Left renal pelvis (tissue), 4 donors: ENCODE data around the gene MYRF. TPM values are rescaled to one million over a fixed set of nuclear protein-coding genes. Genes with fewer than 3 reads are reported as not detected.

Experiments used
- DNase-seq, 4 donors: peaks; one replicate each; pipeline ENCODE4 v3.0.0-alpha.2; 2013; ENCODE audit warnings: low read depth in 4 of 4, low spot score in 3 of 4
- polyA plus RNA-seq, 4 donors: library from polyadenylated mRNA; unstranded; fragments of 120-200 nt; gene quantifications; one replicate each; pipeline ENCODE4 v1.2.1, GENCODE V29; 2013; ENCODE audit not compliant: insufficient read length in 4 of 4

MYRF gene
- polyA plus RNA-seq, 4 donors = 7.9 to 26.7 (median 20.9) TPM

DNA sequence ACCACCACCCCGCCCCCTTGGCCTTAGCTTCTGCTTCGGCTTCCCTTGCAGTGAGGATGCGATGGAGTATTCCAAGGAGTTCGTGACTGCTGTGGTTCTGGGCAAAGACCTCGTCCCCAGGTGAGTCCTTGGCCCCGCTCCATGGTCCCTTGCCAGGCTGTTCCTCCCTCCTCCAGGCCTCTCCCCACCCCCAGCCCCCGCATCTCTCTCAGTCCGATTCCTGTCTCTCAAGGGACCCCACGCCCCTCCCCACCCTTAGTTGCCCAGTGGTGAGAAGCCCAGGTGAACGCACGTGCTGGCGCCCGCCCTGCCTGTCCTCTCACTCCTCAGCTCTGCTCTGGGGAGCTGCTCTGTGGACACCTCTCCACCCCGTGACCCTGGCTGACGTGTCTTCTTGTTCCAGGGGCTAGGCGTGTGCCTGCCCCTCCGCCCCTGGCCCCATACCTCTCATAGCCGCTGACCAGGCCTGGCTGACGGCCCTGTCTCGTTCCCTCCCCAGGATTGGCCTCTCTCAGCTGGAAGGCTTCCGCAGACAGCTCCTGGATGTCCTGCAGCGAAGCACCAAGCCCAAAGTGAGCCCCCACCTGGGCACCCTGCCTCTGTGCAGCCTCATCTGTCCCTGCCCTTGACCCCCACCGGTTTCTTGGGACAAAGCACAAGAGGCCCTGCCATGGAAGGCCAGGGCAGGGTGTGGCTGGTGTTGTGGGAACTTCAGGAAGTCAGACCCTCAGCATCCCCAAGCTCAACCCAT, 14.6 kb upstream of the MYRF start:
- DNase-seq = no peak

DNA sequence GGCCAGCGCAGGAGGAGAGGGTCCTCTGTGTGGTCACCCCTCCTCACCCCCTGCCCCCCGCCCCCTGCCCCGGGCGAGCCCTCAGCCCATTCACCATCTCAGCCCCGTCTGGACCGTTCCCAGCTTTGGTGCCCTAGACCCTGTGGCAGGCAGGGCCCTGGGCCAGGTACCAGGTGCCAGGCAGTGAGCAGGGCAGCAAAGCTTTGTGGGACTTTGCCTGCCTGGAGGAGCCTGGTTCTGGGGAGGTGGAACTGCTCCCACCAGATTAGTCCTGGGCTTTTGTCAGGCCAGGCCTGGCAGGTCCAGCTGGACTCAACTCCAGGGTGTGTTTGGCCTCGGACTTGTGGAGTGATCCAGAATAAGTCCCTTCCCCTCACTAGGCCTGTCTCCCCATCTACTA, 13.7 kb upstream of the MYRF start:
- no peak for DNase-seq

DNA sequence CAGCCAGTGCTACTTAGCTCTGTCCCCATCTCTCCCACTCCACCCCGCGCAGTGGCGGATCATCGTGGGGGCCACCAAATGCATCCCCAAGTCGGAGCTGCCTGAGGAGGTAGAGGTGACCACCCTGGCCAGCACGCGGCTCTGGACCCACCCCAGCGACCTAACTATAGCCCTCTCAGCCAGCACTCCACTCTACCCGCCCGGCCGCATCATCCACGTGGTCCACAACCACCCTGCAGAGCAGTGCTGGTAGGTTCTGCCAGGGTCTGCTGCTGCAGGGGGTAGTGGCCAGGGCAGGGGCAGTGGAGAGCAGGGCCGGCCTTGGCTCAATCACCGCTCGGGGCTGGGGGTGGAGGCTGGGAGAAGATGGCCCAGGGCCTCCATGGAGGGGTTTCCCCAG, 13.0 kb upstream of the MYRF start:
- DNase-seq = no peak

DNA sequence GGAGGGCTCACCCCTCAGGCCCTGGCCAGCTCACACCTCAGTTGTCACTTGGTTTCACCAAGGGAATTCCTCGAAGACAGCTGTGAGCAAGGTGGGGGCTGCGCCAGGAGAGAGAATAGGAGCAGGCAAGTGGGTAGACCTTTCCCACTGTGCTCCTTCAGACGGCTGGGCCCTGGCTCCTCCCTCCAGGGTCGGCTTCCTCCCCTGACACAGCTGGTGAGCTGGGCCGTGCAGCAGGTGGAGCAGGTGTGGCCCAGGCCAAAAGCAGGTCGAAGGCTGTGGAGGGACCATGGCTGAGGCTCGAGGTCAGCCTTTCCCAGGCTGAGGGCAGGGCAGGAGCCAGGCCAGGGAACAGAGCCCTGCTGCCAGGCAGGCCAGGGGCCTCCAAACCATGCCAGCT, 12.5 kb upstream of the MYRF start:
- DNase-seq = no peak

DNA sequence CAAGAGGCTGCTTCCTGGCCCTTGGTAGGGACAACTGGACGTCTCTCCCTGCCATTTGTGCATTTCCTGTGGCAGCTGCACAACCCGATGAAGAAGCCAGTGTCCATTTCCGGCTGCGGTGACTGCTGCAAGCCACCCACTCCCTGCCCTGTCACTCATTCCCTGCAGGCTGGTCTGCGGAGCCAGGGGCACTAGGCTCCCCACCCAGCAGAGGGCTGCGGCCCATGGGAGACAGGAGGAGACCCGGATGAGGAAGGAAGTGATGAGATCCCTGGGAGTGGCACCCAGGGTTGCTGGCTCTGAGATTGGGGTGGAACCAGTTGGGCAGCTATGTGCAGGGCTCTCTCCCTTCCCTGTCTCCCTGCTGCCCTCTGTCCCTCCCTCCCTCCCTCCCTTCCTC, 10.0 kb upstream of the MYRF start:
- no peak for DNase-seq

DNA sequence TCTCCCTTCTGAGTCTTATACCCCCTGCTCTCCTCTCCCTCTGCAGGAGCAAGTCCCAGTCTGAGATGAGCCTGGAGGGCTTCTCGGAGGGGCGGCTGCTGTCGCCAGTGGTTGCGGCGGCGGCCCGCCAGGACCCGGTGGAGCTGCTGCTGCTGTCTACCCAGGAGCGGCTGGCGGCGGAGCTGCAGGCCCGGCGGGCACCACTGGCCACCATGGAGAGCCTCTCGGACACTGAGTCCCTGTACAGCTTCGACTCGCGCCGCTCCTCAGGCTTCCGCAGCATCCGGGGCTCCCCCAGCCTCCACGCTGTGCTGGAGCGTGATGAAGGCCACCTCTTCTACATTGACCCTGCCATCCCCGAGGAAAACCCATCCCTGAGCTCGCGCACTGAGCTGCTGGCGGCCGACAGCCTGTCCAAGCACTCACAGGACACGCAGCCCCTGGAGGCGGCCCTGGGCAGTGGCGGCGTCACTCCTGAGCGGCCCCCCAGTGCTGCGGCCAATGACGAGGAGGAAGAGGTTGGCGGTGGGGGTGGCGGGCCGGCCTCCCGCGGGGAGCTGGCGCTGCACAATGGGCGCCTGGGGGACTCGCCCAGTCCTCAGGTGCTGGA, 8.8 kb upstream of the MYRF start:
- no peak for DNase-seq

DNA sequence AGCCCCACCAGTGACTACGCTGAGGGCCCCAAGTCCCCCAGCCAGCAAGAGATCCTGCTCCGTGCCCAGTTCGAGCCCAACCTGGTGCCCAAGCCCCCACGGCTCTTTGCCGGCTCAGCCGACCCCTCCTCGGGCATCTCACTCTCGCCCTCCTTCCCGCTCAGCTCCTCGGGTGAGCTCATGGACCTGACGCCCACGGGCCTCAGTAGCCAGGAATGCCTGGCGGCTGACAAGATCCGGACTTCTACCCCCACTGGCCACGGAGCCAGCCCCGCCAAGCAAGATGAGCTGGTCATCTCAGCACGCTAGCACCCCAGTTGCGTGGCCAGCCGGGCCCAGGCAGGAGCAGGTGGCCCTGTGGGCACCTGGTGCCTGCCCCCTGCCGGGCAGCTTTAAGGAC, 8.3 kb upstream of the MYRF start:
- no peak for DNase-seq

DNA sequence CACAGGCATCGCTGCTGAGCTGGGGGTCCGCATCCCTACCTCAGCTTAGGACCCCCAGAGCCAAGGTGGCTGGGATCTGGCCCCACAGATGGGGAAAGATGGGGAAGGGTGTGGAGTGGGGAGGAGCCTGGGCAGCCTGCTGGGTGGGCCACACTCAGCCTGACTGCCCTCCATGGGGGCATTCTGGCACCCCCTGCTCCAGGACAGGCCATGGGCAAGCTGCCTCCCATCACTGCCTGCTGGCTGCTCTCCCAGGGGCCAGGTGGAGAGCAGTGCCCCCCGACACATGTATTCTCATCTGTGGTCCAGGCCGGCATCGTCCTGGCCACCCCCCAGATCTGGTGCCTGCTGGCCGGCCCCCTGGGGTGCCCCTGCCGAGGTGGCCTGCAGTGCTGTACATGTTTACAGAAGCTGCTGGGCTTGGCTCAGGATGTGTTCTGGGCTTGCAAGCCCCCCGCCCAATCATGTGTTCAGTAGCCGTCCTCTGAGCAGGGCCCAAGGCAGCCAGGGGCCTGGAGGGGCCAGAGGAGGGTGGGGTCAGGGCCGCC, 7.8 kb upstream of the MYRF start:
- no peak for DNase-seq

DNA sequence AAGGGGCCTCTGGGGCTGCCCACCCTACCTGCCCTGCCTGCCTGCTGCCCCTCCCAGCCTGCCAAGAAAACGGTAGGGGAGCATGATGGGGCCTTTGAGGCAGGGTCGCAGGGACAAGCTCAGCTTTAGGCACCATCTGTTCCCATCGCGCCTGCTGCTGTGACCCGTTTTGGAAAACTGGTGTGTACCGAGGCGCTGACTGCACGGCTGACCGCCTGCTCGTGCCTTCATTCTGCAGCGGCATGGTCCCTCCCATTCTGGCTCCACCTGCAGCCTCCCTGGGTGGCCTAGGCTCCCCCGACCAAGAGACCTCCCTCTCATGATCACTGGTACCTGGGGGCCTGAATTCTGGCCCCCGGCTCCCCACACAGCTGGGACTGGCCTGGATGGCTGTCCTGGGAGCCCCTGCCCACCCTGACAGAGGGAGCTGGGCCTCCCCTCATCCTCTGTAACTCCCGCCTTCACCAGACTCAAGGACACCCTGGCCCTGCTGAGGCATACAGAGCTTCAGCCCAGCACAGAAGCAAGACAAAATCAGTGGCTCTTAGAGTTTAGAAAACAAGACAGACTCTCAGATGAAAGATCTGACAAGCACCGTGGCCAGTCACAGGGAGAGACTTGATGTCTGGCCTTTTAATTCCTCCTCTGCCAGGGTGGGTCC, 6.5 kb upstream of the MYRF start:
- DNase-seq = no peak

DNA sequence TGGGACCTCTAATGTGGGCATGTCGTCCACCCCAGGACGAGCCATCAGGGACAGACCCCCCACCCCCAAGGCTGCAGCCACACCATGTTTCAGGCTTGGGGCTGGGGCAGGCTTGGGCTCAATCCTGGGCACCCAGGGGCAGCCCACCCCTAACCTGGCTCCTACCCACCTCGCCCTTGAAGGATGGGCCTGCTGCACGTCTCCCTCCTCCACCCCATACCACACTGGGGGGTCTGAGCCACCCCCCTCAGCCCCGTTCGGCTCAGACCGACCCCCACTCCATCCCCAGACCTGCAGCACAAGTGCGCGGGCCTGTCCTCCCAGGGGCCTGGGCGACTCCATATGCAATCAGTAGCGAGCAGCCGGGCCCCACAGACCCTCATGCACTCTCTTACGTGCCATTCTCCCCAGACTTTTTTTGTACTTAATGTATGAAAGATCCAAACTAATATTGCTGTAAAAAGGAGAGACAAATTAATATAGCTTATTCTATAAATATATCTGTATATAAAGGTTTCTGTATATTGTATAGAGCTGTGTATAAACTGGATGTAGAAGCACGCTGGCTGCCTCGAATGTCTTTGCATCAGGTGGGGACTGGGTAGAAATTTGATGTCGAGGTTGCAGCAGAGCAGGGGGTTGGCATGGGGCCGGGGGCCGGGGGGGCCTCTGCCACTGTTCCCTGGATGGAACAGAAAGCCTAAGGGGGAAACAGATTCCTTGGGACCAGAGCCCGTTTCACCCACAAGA, 5.8 kb upstream of the MYRF start:
- DNase-seq = no peak

DNA sequence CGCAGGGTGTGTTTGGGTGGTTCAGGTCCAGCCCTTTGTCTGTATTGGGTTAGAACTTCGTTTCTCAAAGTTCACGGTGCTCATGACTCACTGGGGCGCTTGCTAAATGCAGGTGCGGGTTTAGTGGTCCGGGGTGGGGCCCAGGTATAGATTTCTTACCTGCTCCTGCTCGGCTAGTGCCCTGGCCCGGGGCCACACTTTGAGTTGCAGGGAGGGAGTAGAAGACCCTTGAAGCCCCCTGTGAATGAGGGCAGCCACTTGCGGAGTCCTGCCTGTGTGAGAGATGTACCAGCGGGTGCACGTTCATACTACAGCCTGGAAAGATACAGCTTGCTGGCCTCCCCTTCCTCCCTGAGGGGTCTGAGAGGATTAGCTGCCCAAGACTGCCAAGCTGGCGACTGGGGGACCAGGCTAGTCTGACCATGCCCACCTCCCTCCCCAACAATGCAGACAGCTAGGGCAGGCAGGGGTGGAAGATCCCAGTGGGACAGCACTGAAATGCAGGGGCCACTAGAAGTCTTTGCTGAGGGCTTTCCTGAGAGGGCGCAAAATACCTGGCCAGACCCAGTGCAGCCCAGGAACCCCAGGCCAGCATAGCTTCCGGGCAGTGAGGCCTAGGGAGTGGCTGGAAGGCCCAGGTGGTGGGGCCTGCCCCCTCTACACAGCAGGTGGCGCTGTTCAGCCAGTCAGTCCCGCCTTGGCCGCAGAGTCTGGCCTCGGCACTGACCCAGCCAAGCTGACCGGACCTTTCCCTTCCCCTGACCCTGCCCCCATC, 5.1 kb upstream of the MYRF start:
- DNase-seq = no peak

DNA sequence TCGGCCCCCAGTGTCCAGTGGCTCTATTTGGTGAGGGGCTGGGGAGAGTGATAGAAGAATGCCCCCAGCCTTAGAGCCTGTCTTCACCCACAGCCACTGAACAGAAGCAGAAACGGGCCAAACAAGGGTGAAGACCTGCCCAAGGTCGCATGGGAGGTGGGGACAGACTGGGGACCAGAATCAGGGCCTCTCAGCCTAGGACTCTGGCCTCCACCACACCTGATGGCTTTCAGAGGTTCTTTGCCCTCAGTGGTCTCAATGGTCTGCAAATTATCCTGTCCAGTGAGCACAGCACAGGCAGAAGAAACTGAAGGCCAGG, 4.5 kb upstream of the MYRF start:
- no peak for DNase-seq

DNA sequence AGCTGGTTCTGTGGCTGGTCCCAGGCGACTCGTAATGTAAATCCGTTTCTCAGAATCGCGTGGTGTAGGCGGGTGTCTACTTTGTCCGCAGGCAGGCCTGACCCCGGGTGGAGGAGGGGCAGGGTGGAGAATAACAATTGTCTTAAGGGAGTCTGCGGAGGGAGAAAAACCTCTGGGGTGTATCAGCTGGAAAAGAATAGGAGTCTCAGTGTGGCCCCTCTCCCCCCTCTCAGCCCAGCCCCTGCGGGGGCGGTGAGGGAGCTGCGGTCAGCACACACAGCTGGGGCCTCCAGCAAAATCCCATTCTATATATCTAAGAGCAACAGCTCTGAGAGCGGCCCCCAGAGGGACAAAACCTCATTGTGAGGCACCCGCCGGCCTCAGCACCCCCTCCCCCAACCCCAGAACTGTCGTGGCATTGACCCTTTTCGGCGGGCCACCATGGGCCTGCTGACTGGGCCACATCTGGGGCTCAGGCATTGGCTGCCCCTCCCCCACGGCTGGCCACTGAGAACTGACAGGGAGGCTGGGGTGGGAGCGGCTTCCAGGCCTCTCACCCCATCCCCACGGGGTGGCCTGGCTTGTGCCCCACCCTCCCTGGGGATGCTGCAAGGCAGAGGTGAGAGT, 2.7 kb upstream of the MYRF start:
- DNase-seq = no peak

DNA sequence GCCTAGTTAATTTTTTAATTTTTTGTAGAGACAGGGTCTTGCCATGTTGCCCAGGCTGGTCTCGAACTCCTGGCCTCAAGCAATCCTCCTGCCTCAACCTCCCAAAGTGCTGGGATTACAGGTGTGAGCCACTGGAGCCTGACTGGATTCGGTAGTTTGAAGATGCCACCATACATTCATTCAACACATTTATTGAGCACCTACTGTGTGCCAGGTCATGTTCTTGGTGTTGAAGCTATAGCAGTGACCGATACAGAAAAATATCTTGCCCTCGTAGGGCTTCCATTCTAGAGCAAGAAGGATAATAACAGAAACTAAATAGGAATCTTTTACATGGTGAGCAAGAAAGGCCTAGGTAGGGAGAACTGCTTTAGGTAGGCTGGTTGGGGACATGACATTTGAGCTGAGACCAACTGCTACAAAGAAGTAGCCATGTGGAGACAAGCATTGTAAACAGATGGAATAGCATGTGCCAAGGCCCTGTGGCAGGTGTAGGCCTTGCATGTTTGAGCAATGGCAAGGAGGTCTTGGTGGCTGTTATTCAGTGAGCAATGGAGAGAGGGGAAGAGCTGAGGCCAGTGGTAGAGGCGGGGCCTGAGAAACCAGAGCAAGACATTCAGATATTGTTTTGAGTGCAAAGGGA, 1.7 kb upstream of the MYRF start:
- no peak for DNase-seq

DNA sequence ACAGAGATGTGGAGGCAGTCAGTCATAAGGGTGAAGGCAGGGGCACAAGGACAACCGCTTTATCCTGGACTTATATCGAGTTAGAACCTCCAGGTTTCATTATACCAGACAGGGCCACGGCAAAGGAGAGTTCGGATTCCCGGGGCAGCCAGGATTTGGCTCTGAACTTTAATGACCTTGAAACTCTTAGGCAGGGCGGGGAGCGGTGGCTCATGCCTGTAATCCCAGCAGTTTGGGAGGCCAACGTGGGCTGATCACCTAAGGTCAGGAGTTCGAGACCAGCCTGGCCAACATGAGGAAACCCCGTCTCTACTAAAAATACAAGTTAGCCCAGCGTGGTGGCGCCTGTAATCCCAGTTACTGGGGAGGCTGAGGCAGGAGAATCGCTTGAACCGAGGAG, 1.1 kb upstream of the MYRF start:
- DNase-seq = no peak

DNA sequence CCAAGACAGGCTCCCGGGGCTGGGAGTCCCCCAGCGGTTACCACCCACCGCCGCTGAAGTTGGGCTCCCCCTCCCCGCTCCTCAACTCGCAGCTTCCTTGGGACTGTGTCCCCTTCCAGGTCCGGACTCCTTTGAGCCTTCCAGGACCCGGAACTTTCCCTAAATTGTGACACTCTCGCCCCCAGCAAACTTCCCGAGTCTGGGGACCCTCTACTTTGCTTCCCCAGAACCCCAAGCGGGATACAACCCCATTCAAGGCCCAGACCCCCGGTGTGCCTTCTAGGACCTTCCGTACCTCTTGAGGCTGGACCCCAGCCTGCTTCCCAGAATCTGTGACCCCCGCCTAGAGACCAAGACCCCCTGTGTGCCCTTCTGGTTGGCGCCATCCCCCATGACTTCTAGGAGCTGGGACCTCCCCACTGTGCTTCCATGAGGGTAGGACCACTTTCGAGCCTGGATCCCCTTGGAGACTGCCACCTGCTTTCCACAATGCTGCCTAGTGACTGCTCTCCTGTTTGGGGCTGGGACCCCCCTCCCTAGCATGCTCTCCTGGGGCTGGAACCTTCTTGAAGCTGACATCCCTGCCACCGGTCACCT, 587 bp downstream of the MYRF start:
- no peak for DNase-seq

DNA sequence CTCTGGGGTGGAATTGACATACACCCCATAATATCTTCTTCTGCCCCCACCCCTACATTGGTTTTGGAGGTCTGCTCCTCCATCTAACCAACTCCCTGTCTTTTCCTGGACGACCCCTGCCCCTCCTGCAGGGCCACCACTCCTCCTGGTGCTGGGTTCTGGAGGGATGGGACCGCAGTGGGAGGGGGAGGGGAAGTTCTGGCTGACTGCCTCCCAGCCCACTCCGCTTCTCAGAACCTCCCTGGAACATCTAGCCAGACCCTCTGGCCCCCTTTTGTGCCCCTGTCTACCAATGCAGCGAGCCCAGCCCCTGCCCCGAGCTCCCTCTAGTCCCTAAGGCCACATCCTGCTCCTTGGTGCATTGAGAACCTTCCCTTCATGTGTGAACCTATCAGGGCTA, 1.2 kb downstream of the MYRF start:
- no peak for DNase-seq

DNA sequence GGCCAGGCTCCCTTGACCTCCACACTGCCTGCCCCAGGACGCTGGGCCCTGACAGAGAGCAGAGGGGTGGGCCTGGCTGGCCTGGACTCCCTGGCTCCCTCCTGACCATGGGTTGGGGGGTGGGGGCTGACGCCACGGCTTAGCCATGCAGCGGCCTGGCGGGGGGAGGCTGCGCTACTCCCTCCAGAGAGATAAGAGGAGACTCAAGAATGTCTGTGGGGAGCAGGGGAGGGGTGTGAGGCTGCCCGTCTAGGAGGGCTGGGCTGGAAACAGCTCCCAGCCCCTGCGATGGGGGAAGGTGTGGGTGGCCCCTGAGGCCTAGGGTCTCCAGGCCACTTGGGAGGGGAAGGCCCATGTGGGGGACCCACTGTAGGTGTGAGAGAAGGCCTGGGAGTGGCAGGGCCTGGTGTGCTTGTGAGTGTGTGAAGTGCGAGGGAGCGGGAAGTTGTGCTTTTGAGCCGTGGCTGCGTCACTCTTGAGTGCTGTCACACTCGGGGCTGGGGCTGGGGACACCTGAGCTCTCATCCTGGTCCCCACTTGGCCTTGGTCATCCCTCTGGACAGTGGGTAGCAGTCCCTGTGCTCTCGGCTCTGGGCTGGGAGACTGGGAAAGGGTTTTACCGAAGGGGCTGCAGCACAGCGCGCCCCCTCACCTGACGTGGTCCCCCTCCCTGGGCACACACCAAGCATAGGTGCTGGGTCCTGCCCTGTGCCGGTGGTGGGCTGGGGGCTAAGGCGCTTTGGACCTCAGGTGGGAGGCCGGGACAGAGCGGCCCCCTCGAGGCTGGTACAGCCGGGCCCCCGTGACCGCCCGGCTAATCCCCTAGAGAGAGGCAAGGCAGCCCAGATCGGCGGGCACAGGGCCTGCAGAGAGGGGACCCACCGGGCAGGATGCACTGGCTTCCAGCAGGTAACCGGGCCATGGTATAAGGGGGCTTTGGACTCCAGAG, 2.4 kb downstream of the MYRF start:
- no peak for DNase-seq
